Heart left ventricle (tissue), 16 donors: ENCODE measurements around the gene ABCA7. TPM values are rescaled to one million over a fixed set of nuclear protein-coding genes. Genes with fewer than 3 reads are reported as not detected.

Experiments
- ATAC-seq, 4 donors: fragments of 200-7000 bp; cut with Tn5 transposase; one replicate each; pipeline ENCODE4 v1.9.1; 2020 to 2022; ENCODE audit warnings: moderate library complexity in 4 of 4, mild to moderate bottlenecking in 3 of 4, moderate number of reproducible peaks in 1 of 4
- DNase-seq, 5 donors: peaks; one replicate each; pipeline ENCODE4 v3.0.0-alpha.2; 2020
- H3K27ac ChIP-seq, 12 donors: fragments of 200-600 bp; sonication (generic) in 4 of 12; one replicate each; pipeline versions ENCODE4 v1.5.0 to v1.8.0; 2016 to 2022; ENCODE audit warnings: mild to moderate bottlenecking in 2 of 12
- H3K27me3 ChIP-seq, 9 donors: fragments of 200-600 bp; sonication (generic) in 2 of 9; one replicate each; pipeline versions ENCODE4 v1.5.1 to v1.8.0; 2016 to 2022; ENCODE audit warnings: mild to moderate bottlenecking in 3 of 9
- H3K36me3 ChIP-seq, 9 donors: fragments of 200-600 bp; sonication (generic) in 2 of 9; one replicate each; pipeline versions ENCODE4 v1.5.0 to v1.8.0; 2018 to 2022; ENCODE audit warnings: mild to moderate bottlenecking in 2 of 9
- H3K4me1 ChIP-seq, 12 donors: fragments of 200-600 bp; sonication (generic) in 4 of 12; one replicate each; pipeline versions ENCODE4 v1.5.0 to v1.8.0; 2016 to 2022; ENCODE audit warnings: mild to moderate bottlenecking in 3 of 12
- H3K4me3 ChIP-seq, 12 donors: fragments of 200-600 bp; sonication (generic) in 4 of 12; one replicate each; pipeline versions ENCODE4 v1.5.0 to v1.8.0; 2017 to 2022; ENCODE audit warnings: mild to moderate bottlenecking in 9 of 12, moderate library complexity in 4 of 12
- H3K9me3 ChIP-seq, 12 donors: fragments of 200-600 bp; sonication (generic) in 4 of 12; one replicate each; pipeline versions ENCODE4 v1.5.0 to v1.8.0; 2016 to 2022; ENCODE audit warnings: mild to moderate bottlenecking in 1 of 12
- CTCF ChIP-seq, 12 donors: fragments of 200-600 bp; sonication (generic) in 4 of 12; IDR thresholded peaks; one replicate each; pipeline versions ENCODE4 v1.5.0 to v1.8.0; 2018 to 2022; ENCODE audit warnings: antibody characterized with exemption in 12 of 12, mild to moderate bottlenecking in 5 of 12
- POLR2A ChIP-seq, 2 donors: fragments of 450-650 bp; IDR thresholded peaks; one replicate each; pipeline ENCODE4 v1.6.1; 2017; ENCODE audit warnings: antibody characterized with exemption in 2 of 2, mild to moderate bottlenecking in 2 of 2, moderate library complexity in 2 of 2
- WGBS, 4 donors: extraction: QIAGEN DNeasy Blood & Tissue Kit in 2 of 4; methylation state at CpG; one replicate each; pipeline versions ENCODE4 v1.1.5 to v1.1.7; 2013 to 2018; 5-methylcytosine and 5-hydroxymethylcytosine counted together
- intact Hi-C, 10 donors: fragments of 100-400 bp; cut with DNase I; formaldehyde crosslinking; loops; one replicate each; pipeline versions ENCODE4 v1.11.1 to v1.14.2; 2022
- polyA plus RNA-seq, 2 donors: library from polyadenylated mRNA; stranded (reverse); fragments of 200-250 nt; gene quantifications; one replicate each; pipeline ENCODE4 v1.2.3, GENCODE V29; 2013
- total RNA-seq, 9 donors: library from RNA; depleted of rRNA in 2 of 9; stranded (reverse); fragments of >200 nt in 2 of 9; fragmentation: NEBNext Ultra II Directional in 3 of 9; extraction: Animal tissue kit (Norgen Biotek cat#: 25700) in 3 of 9; gene quantifications; one replicate each; pipeline versions ENCODE4 v1.1.0 to v1.2.4, GENCODE V29; 2016 to 2023
- donor health status: ischemic (EF 13 %, LVEDD 7.1; RV severe dilation, severe dysfunction).
- donor health status: healthy with polysubstance abuse.
- donor health status: DM: no; HTN: yes; CAD: no.
- donor health status: DM: no; HTN: no; CAD: no.
- donor health status: ischemic (EF 25% LVEDD 6.9; RV normal size, moderate dysfunction).
- donor health status: ischemic (EF 25% LVEDD 5.7; RV mildly dilated, moderate dysfunction).
- donor health status: healthy.
- donor health status: DM: yes; HTN: yes; CAD: no.
- donor health status: ischemic (EF 35%, LVEDD 5.7; RV mildly dilated, moderate dysfunction).
- donor health status: nonischemic (EF 11% LVEDD 7.7; RV severe dilation, severe dysfunction).
- donor health status: DM: yes; HTN: yes; CAD: no.
- donor health status: PGD.
- donor health status: ischemic (EF 29% LVEDD 5.4; RV normal size, mild dysfunction).
- donor health status: nonischemic (EF 23%, LVEDD 6.1; RV moderate dilation, normal function).

ABCA7 gene
- total and polyA plus RNA-seq, 11 donors: 2.9 to 12.4 (median 8.8) TPM

GRCh38 chr19:1073956-1074517 lies 34.1 kb downstream of the ABCA7 start:
- ATAC-seq (no peak), DNase-seq (no peak)
- Histone ChIP-seq H3K4me1 (peaks cover 0 to 70% (median 6%) of the 10 kb centered on the region in 12 donors), H3K4me3 (peak overlapping the region in 3 of 12 donors; percentile 37 to 48 (median 44)), H3K27ac (peak overlapping the region in 2 of 12 donors; percentile 19 to 74), H3K9me3 (no peaks in the 10 kb centered on the region), H3K36me3 (peaks cover 0 to 47% (median 0%) of the 10 kb centered on the region in 9 donors), H3K27me3 (peaks cover 13 to 39% (median 22%) of the 10 kb centered on the region in 9 donors)
- intact Hi-C loops: no loop called here
- WGBS, 4 donors: 78 to 90% (median 81%) methylated on average over 20 to 28 of the region's 28 CpGs
- TF ChIP-seq CTCF (IDR thresholded peaks at IDR 0.05) (no peak), POLR2A (IDR thresholded peaks at IDR 0.05) (no peak)

GRCh38 chr19:1074544-1075283 lies 34.8 kb downstream of the ABCA7 start:
- no peak for TF ChIP-seq CTCF (IDR thresholded peaks at IDR 0.05)
- H3K4me1 ChIP-seq: peaks cover 0 to 65% (median 2%) of the 10 kb centered on the region in 12 donors
- H3K9me3 ChIP-seq: no peaks in the 10 kb centered on the region
- ATAC-seq (peak in 3 of 4 donors; percentile 36 to 48 (median 40)), DNase-seq (peak; percentile 78 to 95 (median 89))
- peak overlapping the region in 7 of 12 donors; percentile 9 to 48 (median 22) for H3K4me3 ChIP-seq
- intact Hi-C loops: no loop called here
- H3K36me3 ChIP-seq: peaks cover 0 to 52% (median 0%) of the 10 kb centered on the region in 9 donors
- peaks cover 11 to 32% (median 15%) of the 10 kb centered on the region in 9 donors for H3K27me3 ChIP-seq
- WGBS, 4 donors: 54 to 75% (median 71%) methylated on average over 26 to 54 of the region's 54 CpGs
- peak overlapping the region in 2 of 12 donors; percentile 19 to 74 for H3K27ac ChIP-seq

GRCh38 chr19:1076046-1076386 lies 36.1 kb downstream of the ABCA7 start:
- Histone ChIP-seq H3K4me1 (peaks cover 0 to 54% (median 1%) of the 10 kb centered on the region in 12 donors), H3K27ac (peak overlapping the region in 1 of 12 donors; percentile 65), H3K36me3 (peaks cover 0 to 52% (median 0%) of the 10 kb centered on the region in 9 donors), H3K9me3 (no peaks in the 10 kb centered on the region), H3K4me3 (no peak overlapping the region), H3K27me3 (peaks cover 2 to 19% (median 7%) of the 10 kb centered on the region in 9 donors)
- no peak for ATAC-seq
- intact Hi-C loops: no loop called here
- WGBS, 4 donors: 78 to 85% (median 82%) methylated on average over 4 of the region's 4 CpGs
- DNase-seq: no peak
- TF ChIP-seq POLR2A (IDR thresholded peaks at IDR 0.05) (no peak), CTCF (IDR thresholded peaks at IDR 0.05) (no peak)

GRCh38 chr19:1076951-1077350 lies 37.0 kb downstream of the ABCA7 start:
- peaks cover 0 to 10% (median 3%) of the 10 kb centered on the region in 9 donors for H3K27me3 ChIP-seq
- H3K27ac ChIP-seq: peak overlapping the region in 1 of 12 donors; percentile 65
- ATAC-seq: peak in 3 of 4 donors; percentile 38 to 70 (median 53)
- DNase-seq: peak; percentile 52 to 88 (median 67)
- H3K4me3 ChIP-seq: peak overlapping the region in 2 of 12 donors; percentile 31 to 47
- WGBS, 4 donors: 52 to 57% (median 54%) methylated on average over 16 of the region's 16 CpGs
- TF ChIP-seq POLR2A (IDR thresholded peaks at IDR 0.05): no peak
- no peak for TF ChIP-seq CTCF (IDR thresholded peaks at IDR 0.05)
- intact Hi-C loops: no loop called here
- peaks cover 0 to 54% (median 0%) of the 10 kb centered on the region in 9 donors for H3K36me3 ChIP-seq
- H3K4me1 ChIP-seq: peaks cover 0 to 55% (median 0%) of the 10 kb centered on the region in 12 donors
- H3K9me3 ChIP-seq: no peaks in the 10 kb centered on the region
